ENCODE results near the gene ZNF622.

The ZNF622 gene

GRCh38 chr5:16427587-16427986, 38.0 kb downstream of the ZNF622 start:
- no peak for DNase-seq

GRCh38 chr5:16418471-16418922, 47.1 kb downstream of the ZNF622 start:
- DNase-seq: no peak

- no peak for DNase-seq
Observed at GRCh38 chr5:16417398-16418074, 48.1 kb downstream of the ZNF622 start.

GRCh38 chr5:16414861-16415260, 50.7 kb downstream of the ZNF622 start:
- DNase-seq: no peak

- no peak for DNase-seq
Observed at GRCh38 chr5:16413166-16413860, 52.3 kb downstream of the ZNF622 start.

- DNase-seq: no peak
Observed at GRCh38 chr5:16412556-16412955, 53.0 kb downstream of the ZNF622 start.

GRCh38 chr5:16411741-16412455, 53.7 kb downstream of the ZNF622 start:
- no peak for DNase-seq

- DNase-seq: no peak
Observed at GRCh38 chr5:16411235-16411634, 54.4 kb downstream of the ZNF622 start.

- no peak for DNase-seq
Observed at GRCh38 chr5:16410338-16410737, 55.3 kb downstream of the ZNF622 start.

- no peak for DNase-seq
Observed at GRCh38 chr5:16406630-16407029, 59.0 kb downstream of the ZNF622 start.

GRCh38 chr5:16406023-16406422, 59.6 kb downstream of the ZNF622 start:
- no peak for DNase-seq

Data from NCI-H510A (cell line).